Fibroblast of skin of right quadriceps (primary cell): ENCODE measurements around the gene ZBTB14.

Experiments
- DNase-seq: peaks from one replicate; pipeline ENCODE4 v3.0.0-alpha.2; 2013

ZBTB14 gene

GRCh38 chr18:5295231-5295920 lies at the start of gene ZBTB14:
Gene ZBTB14 (minus strand): TSS chr18:5295726. CDS start chr18:5293246, 2,480 bp downstream.
- peak; percentile 70 for DNase-seq

GRCh38 chr18:5339202-5339834 lies 43.8 kb upstream of the ZBTB14 start:
- no peak for DNase-seq

- DNase-seq, result no peak
These were observed 39.0 kb upstream of the ZBTB14 start for GRCh38 chr18:5334456-5335075.

- no peak for DNase-seq
These were observed 22.7 kb upstream of the ZBTB14 start for GRCh38 chr18:5318061-5318700.

GRCh38 chr18:5317186-5317585 lies 21.7 kb upstream of the ZBTB14 start:
- DNase-seq, result no peak

GRCh38 chr18:5315838-5316237 lies 20.3 kb upstream of the ZBTB14 start:
- DNase-seq, result no peak

- peak; percentile 55 for DNase-seq
These were observed 15.9 kb upstream of the ZBTB14 start for GRCh38 chr18:5311301-5311989.

- no peak for DNase-seq
These were observed 14.5 kb upstream of the ZBTB14 start for GRCh38 chr18:5309888-5310470.

- no peak for DNase-seq
These were observed 10.3 kb upstream of the ZBTB14 start for GRCh38 chr18:5305835-5306234.

- DNase-seq, result no peak
These were observed 8.7 kb upstream of the ZBTB14 start for GRCh38 chr18:5304232-5304631.

GRCh38 chr18:5303636-5304035 lies 8.1 kb upstream of the ZBTB14 start:
- no peak for DNase-seq

GRCh38 chr18:5302606-5303005 lies 7.1 kb upstream of the ZBTB14 start:
- DNase-seq, result no peak

GRCh38 chr18:5300476-5301010 lies 5.0 kb upstream of the ZBTB14 start:
- no peak for DNase-seq

- no peak for DNase-seq
These were observed 2.8 kb upstream of the ZBTB14 start for GRCh38 chr18:5298156-5298852.

- DNase-seq, result no peak
These were observed 2.1 kb upstream of the ZBTB14 start for GRCh38 chr18:5297597-5297996.

GRCh38 chr18:5296706-5297320 lies 1.3 kb upstream of the ZBTB14 start:
- peak; percentile 86 for DNase-seq

- DNase-seq, result peak; percentile 97
These were observed 617 bp upstream of the ZBTB14 start for GRCh38 chr18:5295981-5296705.

GRCh38 chr18:5294457-5295230 lies 882 bp downstream of the ZBTB14 start:
- no peak for DNase-seq

- DNase-seq, result no peak
These were observed 1.4 kb downstream of the ZBTB14 start for GRCh38 chr18:5294113-5294456.

- no peak for DNase-seq
These were observed 7.0 kb downstream of the ZBTB14 start for GRCh38 chr18:5288517-5288935.
